Measurements from ENCODE around the gene CMYA5. TPM values are rescaled to one million over a fixed set of nuclear protein-coding genes. Genes with fewer than 3 reads are reported as not detected.

The CMYA5 gene
- total and polyA plus RNA-seq, 4 donors = 1.3 to 2.9 (median 2.0) TPM

DNA sequence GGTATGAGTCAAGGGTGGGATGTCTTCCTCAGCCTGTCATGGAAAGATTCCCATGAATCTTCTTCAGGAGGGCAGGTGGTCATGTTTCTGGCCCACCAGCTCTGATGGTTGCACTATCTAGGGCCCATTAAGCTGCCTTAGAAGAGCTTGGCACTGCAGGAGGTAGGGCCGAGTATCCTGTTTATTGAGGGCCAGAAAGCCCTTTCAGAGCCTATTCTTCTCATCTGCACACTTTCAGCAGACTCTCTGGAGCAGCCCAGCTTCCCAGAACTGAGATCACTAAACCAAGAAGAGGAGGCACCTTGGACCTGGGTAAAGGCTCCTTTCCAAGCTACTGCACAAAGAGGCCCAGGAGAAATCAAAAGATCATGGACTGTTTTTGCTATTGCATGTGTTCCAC, 154.9 kb downstream of the CMYA5 start:
- no peaks in the 10 kb centered on the region for H3K27me3 ChIP-seq (ENCODE audit: control insufficient read depth in 4 of 4, insufficient read depth in 4 of 4, low read length in 3 of 4)
- no peak for TF ChIP-seq RXRA (IDR thresholded peaks at IDR 0.05)
- no peak for TF ChIP-seq ATF3 (IDR thresholded peaks at IDR 0.05)
- TF ChIP-seq REST (IDR thresholded peaks at IDR 0.05) = no peak
- TF ChIP-seq, protein P1, sequence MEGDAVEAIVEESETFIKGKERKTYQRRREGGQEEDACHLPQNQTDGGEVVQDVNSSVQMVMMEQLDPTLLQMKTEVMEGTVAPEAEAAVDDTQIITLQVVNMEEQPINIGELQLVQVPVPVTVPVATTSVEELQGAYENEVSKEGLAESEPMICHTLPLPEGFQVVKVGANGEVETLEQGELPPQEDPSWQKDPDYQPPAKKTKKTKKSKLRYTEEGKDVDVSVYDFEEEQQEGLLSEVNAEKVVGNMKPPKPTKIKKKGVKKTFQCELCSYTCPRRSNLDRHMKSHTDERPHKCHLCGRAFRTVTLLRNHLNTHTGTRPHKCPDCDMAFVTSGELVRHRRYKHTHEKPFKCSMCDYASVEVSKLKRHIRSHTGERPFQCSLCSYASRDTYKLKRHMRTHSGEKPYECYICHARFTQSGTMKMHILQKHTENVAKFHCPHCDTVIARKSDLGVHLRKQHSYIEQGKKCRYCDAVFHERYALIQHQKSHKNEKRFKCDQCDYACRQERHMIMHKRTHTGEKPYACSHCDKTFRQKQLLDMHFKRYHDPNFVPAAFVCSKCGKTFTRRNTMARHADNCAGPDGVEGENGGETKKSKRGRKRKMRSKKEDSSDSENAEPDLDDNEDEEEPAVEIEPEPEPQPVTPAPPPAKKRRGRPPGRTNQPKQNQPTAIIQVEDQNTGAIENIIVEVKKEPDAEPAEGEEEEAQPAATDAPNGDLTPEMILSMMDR (IDR thresholded peaks at IDR 0.05; ENCODE audit: low read depth, low read length, missing input control) = no peak
- no peak for TF ChIP-seq RAD21 (IDR thresholded peaks at IDR 0.05)
- TF ChIP-seq HNF4G (IDR thresholded peaks at IDR 0.05) = no peak
- no peak for TF ChIP-seq FOXA2 (IDR thresholded peaks at IDR 0.05)
- no peak for TF ChIP-seq HNF4A (conservative IDR thresholded peaks at IDR 0.05)
- no peak for TF ChIP-seq EGR1 (IDR thresholded peaks at IDR 0.05; ENCODE audit: low read depth in 2 of 2)
- no peak for TF ChIP-seq TAF1 (conservative IDR thresholded peaks at IDR 0.05)
- H3K4me1 ChIP-seq (ENCODE audit: control insufficient read depth in 4 of 4, insufficient read depth in 4 of 4, low read length in 3 of 4) = no peaks in the 10 kb centered on the region
- no peak overlapping the region for H3K4me3 ChIP-seq (ENCODE audit: low read depth in 1 of 3, low read length in 3 of 3)
- 95% methylated on average over 1 of the region's 1 CpG for WGBS
- DNase-seq (ENCODE audit: low spot score) = no peak
- no peaks in the 10 kb centered on the region for H3K36me3 ChIP-seq (ENCODE audit: control insufficient read depth in 4 of 4, insufficient read depth in 3 of 4, low read depth in 1 of 4, low read length in 3 of 4)
- no peak overlapping the region for H3K27ac ChIP-seq (ENCODE audit: low read depth in 1 of 2, low read length in 2 of 2)
- H3K9me3 ChIP-seq (ENCODE audit: control insufficient read depth in 4 of 4, low read length in 3 of 4) = no peaks in the 10 kb centered on the region
- H3K9ac ChIP-seq (ENCODE audit: low read depth in 1 of 2, low read length in 2 of 2) = no peak overlapping the region

DNA sequence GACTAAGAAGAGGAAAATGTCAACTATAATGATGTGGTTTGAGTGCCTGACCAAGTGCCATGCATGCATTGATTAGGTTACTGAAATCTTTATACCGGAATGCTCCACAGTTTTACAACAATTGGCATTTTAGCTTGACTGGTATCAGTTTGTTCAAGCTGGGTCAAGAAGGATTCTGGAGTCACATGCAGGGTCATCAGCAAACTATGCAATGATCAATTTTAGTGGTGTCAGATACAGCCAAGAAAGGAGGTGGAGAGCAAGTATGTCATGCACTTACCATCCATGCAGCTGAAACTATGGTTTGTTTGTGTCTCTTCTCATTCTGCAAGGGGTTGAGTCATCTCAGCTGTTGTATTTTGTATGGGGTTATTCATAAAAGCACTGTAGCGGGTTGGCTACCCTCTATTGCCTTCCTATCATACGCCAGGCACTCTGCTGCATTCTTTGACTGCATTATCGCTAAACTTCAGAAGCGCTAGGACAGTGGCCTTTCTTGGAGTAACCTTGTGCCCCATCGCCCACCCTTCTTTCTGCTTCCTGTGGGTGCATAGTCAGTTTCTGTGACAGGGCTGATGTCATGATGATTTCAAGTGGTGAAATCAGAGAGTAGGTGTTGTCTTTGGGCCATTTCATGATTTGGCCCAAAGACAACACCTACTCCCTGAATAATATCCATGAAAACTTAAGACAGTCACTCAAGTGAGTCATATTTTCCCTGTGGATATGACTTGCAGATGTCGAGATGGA, 156.0 kb downstream of the CMYA5 start:
- TF ChIP-seq, protein P2, sequence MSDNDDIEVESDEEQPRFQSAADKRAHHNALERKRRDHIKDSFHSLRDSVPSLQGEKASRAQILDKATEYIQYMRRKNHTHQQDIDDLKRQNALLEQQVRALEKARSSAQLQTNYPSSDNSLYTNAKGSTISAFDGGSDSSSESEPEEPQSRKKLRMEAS (IDR thresholded peaks at IDR 0.05) = no peak
- TF ChIP-seq NR2F2 (IDR thresholded peaks at IDR 0.05) (no peak), HNF4G (IDR thresholded peaks at IDR 0.05) (no peak), SP1 (IDR thresholded peaks at IDR 0.05) (no peak), REST (IDR thresholded peaks at IDR 0.05) (no peak), FOXA2 (IDR thresholded peaks at IDR 0.05) (no peak)
- H3K27ac ChIP-seq (ENCODE audit: low read depth in 1 of 2, low read length in 2 of 2) = no peak overlapping the region
- DNase-seq (ENCODE audit: low spot score) = no peak
- no peaks in the 10 kb centered on the region for H3K9me3 ChIP-seq (ENCODE audit: control insufficient read depth in 4 of 4, low read length in 3 of 4)
- H3K4me3 ChIP-seq (ENCODE audit: low read depth in 1 of 3, low read length in 3 of 3) = no peak overlapping the region
- no peaks in the 10 kb centered on the region for H3K27me3 ChIP-seq (ENCODE audit: control insufficient read depth in 4 of 4, insufficient read depth in 4 of 4, low read length in 3 of 4)
- H3K4me1 ChIP-seq (ENCODE audit: control insufficient read depth in 4 of 4, insufficient read depth in 4 of 4, low read length in 3 of 4) = no peaks in the 10 kb centered on the region
- no peak overlapping the region for H3K9ac ChIP-seq (ENCODE audit: low read depth in 1 of 2, low read length in 2 of 2)
- H3K36me3 ChIP-seq (ENCODE audit: control insufficient read depth in 4 of 4, insufficient read depth in 3 of 4, low read depth in 1 of 4, low read length in 3 of 4) = no peaks in the 10 kb centered on the region
- 86% methylated on average over 7 of the region's 7 CpGs for WGBS
